Stimulated activated CD4-positive, alpha-beta T cell treated with anti-CD3 and anti-CD28 coated beads, Interleukin-15, amount 100 ng/mL, for 1 hour (primary cell): ENCODE results near the gene PCDH9.

Source experiments
- DNase-seq, 2 donors: peaks; one replicate each; pipeline ENCODE4 v3.0.0-alpha.2; 2020; ENCODE audit warnings: low read depth in 1 of 2, low spot score in 1 of 2

PCDH9 gene

DNA sequence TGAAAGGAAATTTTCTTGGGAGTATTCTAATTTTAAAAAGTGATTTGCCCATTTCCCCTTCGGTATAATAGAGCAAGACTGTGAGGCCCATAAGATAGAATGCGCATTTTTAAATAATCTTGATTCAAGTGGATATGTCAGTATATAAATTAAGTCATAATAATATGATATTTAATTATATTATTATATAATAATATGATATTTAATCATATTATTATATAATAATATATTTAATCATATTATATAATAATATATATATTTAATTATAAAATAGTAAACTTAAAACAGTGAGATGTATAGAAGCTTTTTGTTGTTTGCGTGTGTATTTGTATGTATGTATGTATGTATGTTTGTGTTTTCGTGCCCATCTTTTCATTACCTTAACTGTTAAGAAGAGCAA, 682.5 kb downstream of the PCDH9 start:
- no peak for DNase-seq

DNA sequence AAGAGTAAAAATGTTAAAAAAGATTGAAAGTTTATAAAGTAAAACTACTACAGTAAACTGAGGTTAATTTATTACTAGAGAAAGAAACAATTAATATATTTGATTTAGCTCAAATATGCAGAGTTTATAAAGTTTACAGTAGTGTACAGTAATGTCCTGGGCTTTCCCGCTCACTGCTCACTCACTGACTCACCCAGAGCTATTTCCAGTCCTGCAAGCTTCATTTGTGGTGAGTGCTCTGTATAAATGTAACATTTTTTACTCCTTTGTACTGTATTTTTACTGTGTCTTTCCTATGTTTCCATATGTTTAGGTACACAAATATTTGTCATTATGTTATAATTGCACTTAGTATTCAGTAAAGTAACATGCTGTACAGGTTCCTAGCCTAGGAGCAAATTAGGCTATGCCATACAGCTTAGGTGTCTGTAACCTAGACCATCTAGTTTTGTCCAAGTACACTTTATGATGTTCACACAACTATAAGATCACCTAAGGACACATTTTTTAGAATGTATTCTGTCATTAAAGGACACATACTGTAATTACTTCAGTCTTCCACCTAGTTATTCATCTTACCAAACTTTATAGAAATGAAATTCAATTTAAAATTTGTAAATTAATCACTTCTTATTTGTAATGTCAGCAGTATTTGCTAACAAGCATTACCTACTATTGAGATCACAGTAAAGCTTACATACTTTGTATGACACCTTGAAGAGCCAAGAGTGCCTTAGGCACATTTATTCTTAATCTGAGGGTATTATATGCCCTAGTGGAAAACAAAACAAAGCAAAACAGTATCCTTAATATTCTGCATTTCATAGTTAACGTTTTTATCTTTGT, 683.4 kb downstream of the PCDH9 start:
- no peak for DNase-seq

DNA sequence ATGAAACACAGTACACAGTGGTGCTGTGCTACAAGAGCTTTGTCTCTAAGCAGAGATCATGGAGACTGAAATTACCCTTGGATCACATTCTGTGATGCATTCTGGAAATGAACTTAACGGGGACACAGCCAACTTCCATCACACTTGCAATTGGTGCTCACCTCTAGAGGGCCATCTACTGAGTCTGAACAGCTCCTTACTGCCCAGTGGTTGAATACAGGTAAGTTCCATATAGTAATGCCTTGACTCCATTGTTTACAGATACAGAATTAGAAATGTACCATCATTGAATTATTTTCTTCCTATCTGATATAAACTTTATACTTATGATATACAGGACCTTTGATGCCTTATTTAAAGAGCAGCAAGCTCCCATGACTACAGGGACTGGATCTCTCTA, 686.4 kb downstream of the PCDH9 start:
- no peak for DNase-seq

DNA sequence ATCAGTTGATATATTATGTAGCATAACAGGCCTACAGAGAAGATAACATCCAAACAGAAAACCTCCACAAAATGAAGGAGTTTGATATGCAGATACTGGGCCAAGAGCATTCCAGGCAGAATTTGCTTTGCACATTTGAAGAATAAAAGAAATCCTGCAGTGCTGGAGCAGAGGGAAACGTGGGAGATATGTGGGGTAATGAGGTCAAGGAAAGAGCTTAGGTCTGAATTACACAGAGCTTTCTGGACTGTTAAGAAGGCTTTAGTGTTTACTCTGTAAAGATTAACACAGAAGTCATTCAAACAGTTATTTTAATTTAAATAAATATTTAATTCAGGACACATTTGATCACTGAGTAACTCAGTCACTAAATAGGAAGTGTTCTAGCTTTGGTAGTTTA, 692.7 kb downstream of the PCDH9 start:
- DNase-seq = no peak

DNA sequence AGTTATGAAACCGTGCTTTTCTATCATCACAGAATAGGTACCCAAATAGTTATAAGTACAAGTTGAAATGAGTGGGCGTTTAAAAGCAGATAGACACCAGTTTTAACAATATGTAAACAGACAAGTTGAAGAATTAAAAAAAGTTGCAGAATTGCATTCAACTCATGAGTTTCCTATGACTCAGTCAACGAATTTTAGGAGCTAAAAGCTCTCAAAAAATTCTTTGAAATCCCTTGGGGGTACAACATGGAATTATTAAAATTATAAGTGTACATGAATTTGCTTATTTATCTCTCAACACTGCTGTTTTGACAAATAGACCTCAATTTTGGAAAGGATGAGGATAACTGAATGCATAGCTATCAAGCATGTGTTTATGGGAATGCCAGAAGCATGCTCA, 693.4 kb downstream of the PCDH9 start:
- DNase-seq = no peak

DNA sequence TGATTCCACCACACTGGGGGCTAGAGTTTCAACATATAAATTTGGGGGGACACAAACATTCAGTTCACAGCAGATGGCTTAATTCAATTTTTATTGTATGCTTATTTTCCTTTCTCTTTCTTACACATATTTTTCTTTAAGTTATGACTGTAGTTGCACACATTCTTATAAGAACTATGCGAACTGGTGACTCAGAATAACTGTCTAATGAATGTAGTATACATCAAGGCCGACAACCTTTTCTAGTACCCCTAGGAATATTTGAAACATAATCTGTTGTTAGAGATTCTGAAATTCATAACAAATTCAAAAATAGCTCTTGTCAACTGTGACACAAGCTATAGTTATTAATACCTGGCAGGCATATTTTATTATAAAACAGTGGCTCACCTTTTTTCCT, 695.6 kb downstream of the PCDH9 start:
- DNase-seq = no peak

DNA sequence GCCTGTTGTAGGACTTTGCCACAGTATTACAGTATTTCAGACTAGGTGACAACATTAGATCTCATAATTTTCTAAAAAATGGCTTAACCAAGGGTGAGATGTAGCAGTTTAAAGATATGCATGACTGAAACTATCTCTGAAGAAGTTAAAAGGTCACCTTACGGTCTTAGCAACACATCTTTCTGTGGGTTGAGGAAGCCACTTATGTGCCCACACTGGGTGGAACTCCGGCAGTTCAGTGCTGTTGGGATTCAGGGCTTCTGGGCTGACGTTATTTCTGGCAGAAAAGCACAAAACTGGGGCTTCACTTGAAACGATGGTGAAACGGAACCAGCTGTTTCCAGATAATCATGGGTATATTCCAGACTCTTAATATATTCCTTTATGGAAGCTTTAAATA, 697.3 kb downstream of the PCDH9 start:
- DNase-seq = no peak

DNA sequence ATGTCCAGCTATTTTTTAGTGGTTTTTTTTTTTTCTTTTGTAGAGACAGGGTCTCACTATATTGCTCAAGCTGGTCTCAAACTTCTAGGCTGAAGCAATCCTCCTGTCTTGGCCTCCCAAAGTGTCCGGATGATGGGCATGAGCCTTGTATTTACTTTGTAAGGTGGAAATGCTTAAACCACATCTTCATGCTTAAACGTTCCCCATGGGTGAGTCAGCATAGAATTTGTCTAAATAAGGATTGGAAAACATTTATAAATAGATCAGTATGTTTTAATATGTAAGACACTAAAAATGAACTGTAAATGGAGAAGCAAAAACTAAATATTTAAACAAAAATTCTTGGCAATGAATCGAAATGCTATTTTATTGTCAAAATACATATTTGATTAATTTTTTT, 698.0 kb downstream of the PCDH9 start:
- DNase-seq = no peak

DNA sequence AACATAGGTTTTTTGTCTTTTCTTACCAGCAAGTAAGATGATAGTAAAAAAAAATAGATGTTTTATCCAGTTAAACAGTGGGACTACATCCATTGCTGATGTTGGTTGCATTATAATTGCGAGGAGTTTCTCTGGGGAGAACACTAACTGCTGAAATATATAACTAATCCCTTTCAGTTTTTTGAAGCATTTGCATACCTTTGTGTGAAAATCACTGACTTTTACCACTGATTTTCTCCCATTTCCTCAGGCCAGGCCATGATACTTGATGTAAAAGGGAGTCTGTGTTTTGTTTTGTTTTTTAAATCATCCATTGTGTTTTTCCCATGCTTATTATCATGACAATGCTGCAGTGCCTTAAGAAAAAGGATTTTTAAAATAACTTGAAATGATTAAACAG, 699.5 kb downstream of the PCDH9 start:
- DNase-seq = no peak

DNA sequence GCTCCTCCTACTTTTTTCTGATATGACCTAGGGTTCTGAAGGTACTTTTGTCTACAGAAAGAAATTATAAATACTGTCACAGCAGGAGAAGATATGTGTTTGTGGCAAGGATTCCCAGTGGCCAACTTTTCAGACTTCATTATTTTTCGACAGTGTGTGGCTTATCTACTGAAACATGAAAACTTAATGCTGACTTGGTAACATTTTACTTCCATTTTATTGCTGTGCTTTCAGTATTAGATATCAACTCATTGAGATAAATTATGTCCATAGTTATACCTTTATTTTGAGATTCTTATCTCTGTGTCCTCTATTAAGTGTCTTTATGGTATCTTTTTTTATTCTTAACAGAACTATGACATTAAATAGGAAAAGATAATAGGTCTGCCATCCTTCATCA, 700.0 kb downstream of the PCDH9 start:
- DNase-seq = no peak

DNA sequence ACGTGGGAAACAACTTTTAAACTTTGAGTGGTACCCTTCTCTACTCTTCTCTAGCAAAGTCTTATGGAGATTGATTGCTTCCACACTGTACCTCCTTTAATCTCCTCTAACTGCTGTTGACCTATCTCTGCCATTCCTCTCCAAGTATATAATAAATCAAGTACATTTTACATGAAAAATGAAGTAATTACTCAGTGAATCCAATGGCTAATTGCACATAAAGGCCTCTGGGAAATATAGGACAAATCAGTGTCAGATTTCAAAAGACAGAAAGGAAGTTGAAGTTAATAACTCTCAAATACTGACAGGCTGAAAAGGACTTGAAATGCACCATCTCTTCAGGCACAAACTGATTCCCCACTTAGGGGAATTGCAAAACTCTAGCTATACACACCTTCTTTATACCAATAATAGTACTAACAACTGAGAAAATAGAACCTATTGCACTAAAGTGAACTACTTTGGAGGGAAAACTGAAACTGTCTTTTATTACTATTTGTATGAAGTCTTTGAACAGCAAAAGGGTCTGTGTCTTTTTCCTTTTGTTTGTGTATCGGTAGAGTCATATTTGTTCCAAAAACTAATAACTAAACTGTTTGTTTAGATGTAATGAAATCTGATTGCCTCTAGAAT, 701.1 kb downstream of the PCDH9 start:
- no peak for DNase-seq

DNA sequence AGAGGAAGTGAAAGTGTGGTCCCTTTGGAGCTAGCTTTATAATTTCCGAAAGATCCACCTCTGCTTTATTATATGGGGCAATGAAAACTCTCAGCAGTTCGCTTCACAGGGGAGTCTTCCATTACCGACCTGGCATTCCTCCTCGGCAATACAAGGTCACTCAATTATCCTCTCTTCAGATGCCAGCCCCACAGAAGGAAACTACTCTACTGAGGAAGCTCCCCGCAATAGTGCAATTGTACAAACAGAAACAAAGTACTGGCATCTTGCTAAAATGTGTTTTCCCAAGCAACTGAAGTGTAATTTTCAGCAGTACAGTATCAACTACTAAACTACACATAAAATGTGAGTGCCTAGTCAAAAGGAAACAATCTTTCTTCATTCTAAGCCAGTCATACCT, 702.0 kb downstream of the PCDH9 start:
- no peak for DNase-seq

DNA sequence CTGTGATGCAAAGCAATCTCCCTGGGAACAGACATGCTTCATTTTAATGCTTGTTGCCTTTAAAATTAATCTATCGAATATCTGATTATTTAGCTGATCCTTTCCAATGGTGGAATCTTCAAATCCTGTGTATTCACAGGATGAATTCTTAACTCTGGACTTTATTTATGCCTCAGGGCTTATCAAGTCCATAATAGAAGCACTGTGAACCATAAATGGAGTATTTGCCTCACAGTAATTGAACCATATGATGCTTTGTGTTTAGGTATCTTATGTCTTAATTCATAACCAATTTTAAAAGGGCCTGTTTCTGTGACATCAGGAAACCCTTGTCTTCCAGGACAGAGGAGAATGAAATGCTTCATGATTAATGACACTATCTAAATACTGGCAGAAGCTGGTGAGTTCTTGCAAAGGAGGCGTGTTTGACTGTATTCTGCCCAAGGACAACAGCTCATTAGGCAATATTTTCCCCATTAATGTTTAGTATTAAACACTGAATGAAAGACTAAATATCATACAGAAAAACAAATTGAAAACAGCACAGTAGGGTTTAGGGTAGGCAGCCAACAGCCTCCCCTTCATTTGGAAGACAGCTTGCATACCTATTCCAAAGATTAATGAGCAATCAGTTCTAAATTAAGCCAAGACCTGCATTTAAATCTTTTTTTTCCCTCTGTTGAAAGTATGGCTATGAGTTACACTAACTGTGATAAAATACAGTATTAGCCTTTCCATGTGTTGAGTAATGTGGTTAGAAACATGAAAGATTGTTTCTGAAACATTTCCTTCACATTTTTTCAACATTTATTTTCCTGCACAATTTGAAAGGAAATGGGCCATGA, 709.4 kb downstream of the PCDH9 start:
- DNase-seq = no peak

DNA sequence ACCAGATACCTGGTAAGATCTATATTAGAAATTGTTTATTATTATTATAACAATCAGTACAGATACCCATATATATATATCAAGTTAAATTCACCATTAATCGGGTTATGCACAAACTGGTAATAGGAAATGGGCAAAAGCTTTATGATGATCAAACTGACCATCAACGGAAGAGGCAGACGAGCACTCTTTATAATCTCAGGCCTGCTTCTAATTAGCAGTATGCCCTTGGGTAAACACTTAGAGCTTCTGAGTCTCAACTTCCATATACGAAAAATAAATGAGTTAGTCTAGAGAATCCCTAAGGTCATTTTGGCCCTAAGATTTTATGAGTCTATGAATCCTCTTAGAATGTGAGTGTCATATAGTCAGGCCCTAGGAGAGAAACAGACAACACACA, 710.9 kb downstream of the PCDH9 start:
- DNase-seq = no peak

DNA sequence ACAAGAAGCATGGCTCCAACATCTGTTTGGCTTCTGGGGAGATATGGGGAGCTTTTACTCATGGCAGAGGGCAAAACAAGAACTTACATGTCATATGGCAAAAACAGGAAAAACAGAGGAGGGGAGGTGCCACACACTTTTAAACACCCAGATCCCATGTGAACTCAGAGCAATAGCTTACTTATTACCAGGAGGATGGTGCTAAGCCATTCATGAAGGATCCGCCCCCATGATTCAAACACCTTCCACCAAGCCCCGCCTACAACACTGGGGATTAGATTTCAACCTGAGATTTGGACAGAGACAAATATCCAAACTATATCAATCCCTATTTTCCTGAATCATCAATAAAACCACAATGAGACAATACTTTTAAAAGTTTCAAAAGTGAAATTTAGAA, 712.1 kb downstream of the PCDH9 start:
- no peak for DNase-seq

DNA sequence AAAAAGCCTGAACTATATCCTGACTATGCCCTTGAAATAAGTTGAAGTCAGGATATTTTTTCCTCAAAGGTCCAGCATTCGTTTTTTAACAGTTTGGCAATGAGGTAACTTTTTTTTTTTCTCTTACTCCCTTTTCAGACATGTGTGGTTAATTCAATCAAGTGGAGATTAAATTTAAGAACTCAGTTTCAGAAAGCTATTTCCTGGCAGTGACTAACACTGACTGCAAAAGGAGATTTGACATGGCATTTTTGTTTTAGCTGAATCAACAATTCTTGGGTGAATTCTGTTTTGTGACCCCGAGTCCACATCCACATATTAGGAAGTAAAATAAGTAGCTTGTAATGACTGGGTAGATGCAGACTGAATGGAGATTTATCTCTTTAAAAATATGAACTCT, 716.4 kb downstream of the PCDH9 start:
- no peak for DNase-seq

DNA sequence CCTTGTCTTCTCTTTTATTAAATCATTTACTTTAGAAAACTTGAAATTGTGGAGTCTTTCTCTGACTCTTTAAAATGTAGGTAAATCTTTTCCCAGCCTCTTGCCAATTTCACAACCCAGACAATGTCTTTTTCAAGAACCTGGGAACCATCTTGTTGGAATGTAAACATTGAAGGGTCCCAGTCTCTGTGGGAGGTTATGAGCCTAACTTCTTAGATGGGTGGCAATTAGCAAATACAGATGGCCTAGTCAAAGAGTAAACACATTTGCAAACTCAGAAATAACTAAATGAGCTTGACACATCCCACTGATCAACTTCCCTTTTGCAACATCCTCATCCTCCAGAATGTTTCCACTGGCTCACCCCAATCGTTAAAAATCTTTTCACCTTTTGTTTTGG, 721.0 kb downstream of the PCDH9 start:
- no peak for DNase-seq

DNA sequence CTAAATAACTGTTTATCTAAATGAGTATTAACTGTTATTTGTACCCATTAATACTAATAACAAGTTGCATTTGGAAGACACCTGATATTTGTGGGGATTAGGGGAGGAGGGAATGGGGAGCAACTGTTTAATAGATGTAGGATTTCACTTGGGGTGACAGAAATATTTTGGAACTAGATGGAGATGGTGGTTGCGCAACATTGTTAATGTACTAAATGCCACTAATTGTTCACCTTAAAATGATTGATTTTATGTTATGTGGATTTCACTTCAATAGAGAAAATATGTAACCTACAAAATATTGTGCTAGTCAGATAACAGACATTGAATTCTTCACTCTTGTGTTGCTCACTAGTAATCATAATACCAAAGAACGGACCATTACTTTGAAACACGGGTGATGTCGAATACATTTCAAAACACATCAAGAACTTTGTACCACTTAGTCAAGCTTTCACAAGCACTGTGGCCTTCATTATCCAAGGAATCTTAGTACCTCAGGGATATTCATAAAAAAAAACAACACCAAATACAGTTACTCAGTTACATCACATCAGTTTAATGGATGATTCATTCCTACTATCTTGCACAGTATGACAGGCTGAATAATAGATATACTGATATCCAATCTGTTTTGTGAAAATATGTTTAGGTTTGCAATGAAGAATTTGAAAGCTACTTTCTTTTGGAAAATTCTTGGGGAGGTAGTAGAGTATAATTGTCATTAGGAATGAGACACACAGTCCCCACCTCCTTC, 721.8 kb downstream of the PCDH9 start:
- no peak for DNase-seq

DNA sequence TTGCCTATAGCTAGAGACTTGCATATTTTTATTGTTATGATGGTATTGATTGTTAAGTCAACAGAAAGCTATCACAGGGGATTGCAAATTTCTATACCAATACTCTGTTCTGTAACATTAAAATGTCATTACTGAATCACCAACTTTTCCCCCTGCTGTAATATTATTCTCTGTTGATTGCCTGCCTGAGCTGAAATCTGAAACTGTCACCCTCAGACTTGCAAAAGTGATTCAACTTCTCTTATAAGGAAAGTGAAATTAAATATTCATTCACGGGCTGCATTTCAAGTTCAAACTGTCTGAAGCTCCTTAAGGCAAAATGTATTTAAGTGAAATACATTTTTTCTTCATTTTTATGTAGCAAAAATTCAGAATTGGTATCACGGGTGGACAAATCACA, 723.2 kb downstream of the PCDH9 start:
- no peak for DNase-seq

DNA sequence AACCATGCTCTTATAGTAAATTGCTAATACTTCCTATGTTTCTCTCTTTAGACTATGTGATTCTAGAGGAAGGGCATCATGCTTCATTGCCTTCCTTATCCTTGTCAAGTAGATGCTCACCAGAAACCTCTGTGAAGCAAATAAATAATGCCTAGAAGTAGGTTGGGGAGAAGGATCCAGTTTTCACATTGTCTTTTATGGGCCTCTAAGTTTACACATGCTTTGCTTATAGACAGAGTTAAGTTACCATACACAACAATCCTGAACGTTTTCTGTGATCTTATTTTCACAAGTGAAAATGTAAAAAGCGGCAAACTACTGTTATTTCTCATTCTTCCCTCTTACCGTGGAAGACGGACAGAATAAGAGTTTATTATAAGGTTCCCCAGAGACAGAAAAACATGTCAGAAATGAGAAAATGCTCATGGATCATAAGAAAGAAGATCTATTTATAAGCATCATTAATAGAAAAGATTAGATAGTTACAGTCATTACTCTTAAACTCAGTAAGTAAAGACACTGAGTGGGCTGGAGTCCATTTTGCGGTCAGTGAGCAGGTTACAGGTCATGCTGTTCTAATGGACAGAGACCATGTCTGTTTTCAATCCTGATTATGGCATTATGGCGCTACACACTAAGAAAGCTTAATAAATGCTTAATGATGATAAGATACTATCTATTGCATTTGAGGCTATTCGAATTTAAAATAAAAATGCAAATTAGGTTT, 723.9 kb downstream of the PCDH9 start:
- DNase-seq = no peak

DNA sequence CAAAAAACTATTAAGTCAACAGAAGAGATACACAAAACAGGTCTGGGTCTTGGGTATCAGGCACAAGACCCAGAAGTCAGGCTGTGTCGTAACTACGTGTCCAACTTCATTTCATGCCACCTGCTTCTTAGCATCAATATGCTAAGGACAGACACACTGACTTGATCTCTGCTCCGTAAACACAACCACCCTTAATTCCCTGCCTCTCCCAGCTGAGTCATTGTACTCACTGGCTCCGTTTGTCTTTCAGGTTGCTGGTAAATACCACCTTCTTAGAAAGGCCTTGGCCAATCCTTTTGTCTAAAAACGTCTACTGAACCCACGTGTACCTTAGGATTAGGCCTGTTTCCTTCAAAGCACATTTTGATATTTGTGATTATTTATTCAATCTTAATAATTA, 726.2 kb downstream of the PCDH9 start:
- no peak for DNase-seq
